ENCODE results near the gene PTPRH.

Gene PTPRH

DNA sequence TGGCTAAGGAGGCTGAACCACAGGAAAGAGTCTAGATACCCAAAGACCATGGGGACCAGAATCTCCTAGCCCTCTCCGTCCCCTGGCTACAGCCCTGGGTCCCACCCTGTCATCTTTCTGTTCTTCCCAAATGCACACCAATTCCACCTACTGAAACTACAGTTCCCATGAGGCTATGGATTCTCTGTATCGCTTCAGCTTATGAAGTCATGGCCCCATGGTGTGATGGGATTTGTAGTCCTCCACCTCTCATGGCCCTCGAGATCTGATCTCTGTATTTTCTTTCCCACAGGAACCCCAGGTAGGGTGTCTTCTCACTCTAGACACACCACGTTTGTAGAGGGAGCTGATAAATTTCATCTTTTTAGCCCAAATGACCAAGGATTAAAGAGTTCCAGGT is 11.8 kb downstream of the PTPRH start:
- H3K36me3 ChIP-seq (ENCODE audit: insufficient read depth, low read length), result no peaks in the 10 kb centered on the region
- no peak overlapping the region for H3K4me3 ChIP-seq (ENCODE audit: low read depth, low read length)
- H3K27ac ChIP-seq (ENCODE audit: low read depth, low read length), result no peak overlapping the region
- no peak overlapping the region for H2AFZ ChIP-seq (ENCODE audit: low read length, unreplicated experiment)
- no peaks in the 10 kb centered on the region for H3K27me3 ChIP-seq (ENCODE audit: insufficient read depth, low read length)
- no peaks in the 10 kb centered on the region for H3K4me1 ChIP-seq (ENCODE audit: control insufficient read depth, insufficient read depth, low read length, unreplicated experiment)
- H3K79me2 ChIP-seq (ENCODE audit: control insufficient read depth, insufficient read depth, low read length, unreplicated experiment), result no peaks in the 10 kb centered on the region

DNA sequence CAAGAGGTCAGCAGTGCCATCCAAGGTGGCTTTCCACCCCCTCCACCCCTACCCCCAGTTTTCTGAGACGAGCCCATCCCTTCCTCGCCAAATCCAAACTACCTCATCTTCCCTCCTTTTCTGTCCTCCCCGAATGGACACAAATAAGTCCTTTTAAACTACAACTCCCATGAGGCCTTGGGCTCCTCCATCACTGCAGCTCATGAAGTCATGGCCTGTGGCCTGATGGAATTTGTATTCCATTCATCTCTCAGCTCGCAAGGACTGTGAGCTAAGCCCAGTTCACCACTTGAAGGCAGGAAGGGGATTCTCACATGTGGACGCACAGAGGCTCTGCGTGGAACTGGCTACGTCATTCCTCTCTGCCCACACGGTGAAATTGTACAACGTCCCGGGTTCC is 12.5 kb downstream of the PTPRH start:
- Histone ChIP-seq H3K27ac (ENCODE audit: low read depth, low read length) (no peak overlapping the region), H3K4me1 (ENCODE audit: control insufficient read depth, insufficient read depth, low read length, unreplicated experiment) (no peaks in the 10 kb centered on the region), H3K4me3 (ENCODE audit: low read depth, low read length) (no peak overlapping the region), H3K27me3 (ENCODE audit: insufficient read depth, low read length) (no peaks in the 10 kb centered on the region), H2AFZ (ENCODE audit: low read length, unreplicated experiment) (no peak overlapping the region), H3K36me3 (ENCODE audit: insufficient read depth, low read length) (no peaks in the 10 kb centered on the region), H3K79me2 (ENCODE audit: control insufficient read depth, insufficient read depth, low read length, unreplicated experiment) (no peaks in the 10 kb centered on the region)

DNA sequence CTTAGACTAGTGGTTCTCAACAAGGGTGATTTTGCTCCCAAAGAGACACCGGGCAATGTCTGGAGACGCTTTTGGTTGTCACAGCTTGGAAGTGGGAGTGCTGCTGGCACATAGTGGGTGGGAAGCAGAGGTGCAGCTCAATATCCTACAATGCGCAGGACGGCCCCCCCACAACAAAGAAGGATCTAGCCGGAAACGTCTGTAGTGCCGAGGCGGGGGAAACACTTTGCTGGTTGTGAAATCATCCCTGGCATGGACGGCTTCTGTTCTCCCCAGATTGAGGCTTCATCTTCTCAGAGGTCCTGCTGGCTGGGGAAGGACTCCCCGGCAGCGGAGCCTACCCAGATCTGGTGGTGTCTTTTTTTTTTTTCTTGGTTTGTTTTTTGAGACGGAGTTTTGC is 15.8 kb downstream of the PTPRH start:
- H3K4me1 ChIP-seq (ENCODE audit: control insufficient read depth, insufficient read depth, low read length, unreplicated experiment), result no peaks in the 10 kb centered on the region
- H3K36me3 ChIP-seq (ENCODE audit: insufficient read depth, low read length), result no peaks in the 10 kb centered on the region
- no peak overlapping the region for H3K4me3 ChIP-seq (ENCODE audit: low read depth, low read length)
- no peak overlapping the region for H3K27ac ChIP-seq (ENCODE audit: low read depth, low read length)
- H2AFZ ChIP-seq (ENCODE audit: low read length, unreplicated experiment), result no peak overlapping the region
- H3K79me2 ChIP-seq (ENCODE audit: control insufficient read depth, insufficient read depth, low read length, unreplicated experiment), result no peaks in the 10 kb centered on the region
- H3K27me3 ChIP-seq (ENCODE audit: insufficient read depth, low read length), result no peaks in the 10 kb centered on the region

GRCh38 chr19:55189403-55189835 is 19.9 kb downstream of the PTPRH start:
- H2AFZ ChIP-seq (ENCODE audit: low read length, unreplicated experiment), result no peak overlapping the region
- no peaks in the 10 kb centered on the region for H3K4me1 ChIP-seq (ENCODE audit: control insufficient read depth, insufficient read depth, low read length, unreplicated experiment)
- no peaks in the 10 kb centered on the region for H3K79me2 ChIP-seq (ENCODE audit: control insufficient read depth, insufficient read depth, low read length, unreplicated experiment)
- H3K27ac ChIP-seq (ENCODE audit: low read depth, low read length), result peak overlapping the region; percentile 83
- no peaks in the 10 kb centered on the region for H3K36me3 ChIP-seq (ENCODE audit: insufficient read depth, low read length)
- no peak overlapping the region for H3K4me3 ChIP-seq (ENCODE audit: low read depth, low read length)
- H3K27me3 ChIP-seq (ENCODE audit: insufficient read depth, low read length), result 0 out of 2 replicates have a peak, but pooled peaks cover 4% of the 10 kb centered on the region

DNA sequence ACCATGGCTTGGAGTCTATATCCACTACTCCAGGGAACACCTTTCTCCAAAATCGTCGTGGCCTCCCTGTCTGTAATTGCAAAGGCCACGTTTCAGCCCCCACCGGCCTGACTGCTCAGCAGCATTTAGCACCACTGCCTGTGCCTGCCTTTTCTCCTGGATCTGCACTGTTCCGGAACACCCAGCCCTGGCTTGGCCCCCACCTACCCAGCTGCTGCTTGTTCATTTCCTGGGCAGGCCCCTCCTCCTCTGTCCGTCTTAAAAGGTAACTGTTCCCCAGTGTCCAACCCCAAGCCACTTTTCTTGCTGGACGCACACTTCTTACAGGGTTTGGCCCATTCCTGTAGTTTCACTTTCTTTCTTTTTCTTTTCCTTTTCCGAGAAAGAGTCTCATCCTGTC is 20.7 kb downstream of the PTPRH start:
- H3K27me3 ChIP-seq (ENCODE audit: insufficient read depth, low read length), result 0 out of 2 replicates have a peak, but pooled peaks cover 4% of the 10 kb centered on the region
- H3K27ac ChIP-seq (ENCODE audit: low read depth, low read length), result peak overlapping the region; percentile 83
- H3K36me3 ChIP-seq (ENCODE audit: insufficient read depth, low read length), result no peaks in the 10 kb centered on the region
- H2AFZ ChIP-seq (ENCODE audit: low read length, unreplicated experiment), result no peak overlapping the region
- H3K4me1 ChIP-seq (ENCODE audit: control insufficient read depth, insufficient read depth, low read length, unreplicated experiment), result no peaks in the 10 kb centered on the region
- H3K4me3 ChIP-seq (ENCODE audit: low read depth, low read length), result no peak overlapping the region
- no peaks in the 10 kb centered on the region for H3K79me2 ChIP-seq (ENCODE audit: control insufficient read depth, insufficient read depth, low read length, unreplicated experiment)

DNA sequence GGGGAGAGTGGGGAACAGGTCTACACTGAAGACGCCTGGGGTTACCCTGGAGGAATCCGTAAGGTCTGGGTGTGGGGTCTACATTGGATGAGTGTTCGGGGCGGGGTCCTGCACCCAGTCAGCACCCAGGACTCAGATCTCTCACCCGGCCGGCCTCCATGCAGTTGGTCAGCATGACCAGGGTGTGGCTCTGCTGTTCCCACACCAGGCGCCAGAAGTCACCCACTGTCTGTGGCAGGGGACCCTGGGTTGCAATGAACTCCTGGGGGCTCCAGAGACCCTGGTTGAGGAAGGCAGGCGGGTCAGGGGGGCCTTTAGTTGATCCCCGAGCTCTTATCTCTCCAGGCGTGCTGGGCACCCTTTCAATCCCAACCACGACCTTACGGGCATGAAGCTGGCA is 23.2 kb downstream of the PTPRH start:
- H3K36me3 ChIP-seq (ENCODE audit: insufficient read depth, low read length), result no peaks in the 10 kb centered on the region
- peaks cover 10% of the 10 kb centered on the region; the same call in 1 of the 2 replicates for H3K27me3 ChIP-seq (ENCODE audit: insufficient read depth, low read length)
- H2AFZ ChIP-seq (ENCODE audit: low read length, unreplicated experiment), result no peak overlapping the region
- H3K79me2 ChIP-seq (ENCODE audit: control insufficient read depth, insufficient read depth, low read length, unreplicated experiment), result no peaks in the 10 kb centered on the region
- H3K27ac ChIP-seq (ENCODE audit: low read depth, low read length), result no peak overlapping the region
- no peaks in the 10 kb centered on the region for H3K4me1 ChIP-seq (ENCODE audit: control insufficient read depth, insufficient read depth, low read length, unreplicated experiment)
- no peak overlapping the region for H3K4me3 ChIP-seq (ENCODE audit: low read depth, low read length)

DNA sequence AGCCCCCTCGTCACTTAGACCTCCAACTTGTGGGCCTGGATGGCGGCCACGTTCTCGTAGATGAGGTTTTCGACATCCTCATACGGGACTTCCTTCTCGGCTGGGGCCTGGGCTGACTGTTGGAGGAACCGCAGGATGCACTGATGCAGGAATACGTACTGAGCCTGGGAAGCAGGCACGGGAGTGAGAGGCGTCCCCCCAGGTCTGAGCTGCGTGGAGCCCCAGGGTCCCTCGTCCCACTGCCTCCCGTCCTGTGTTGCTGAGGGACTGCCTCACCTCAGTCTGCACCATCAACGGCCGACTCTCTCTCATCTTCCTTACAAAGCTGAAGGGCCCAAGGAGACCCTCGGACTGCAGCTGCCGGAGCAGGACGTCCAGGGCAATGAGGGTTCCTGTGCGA is 27.6 kb downstream of the PTPRH start:
- H3K4me3 ChIP-seq (ENCODE audit: low read depth, low read length), result no peak overlapping the region
- H3K36me3 ChIP-seq (ENCODE audit: insufficient read depth, low read length), result no peaks in the 10 kb centered on the region
- H3K4me1 ChIP-seq (ENCODE audit: control insufficient read depth, insufficient read depth, low read length, unreplicated experiment), result peaks cover 7% of the 10 kb centered on the region
- H2AFZ ChIP-seq (ENCODE audit: low read length, unreplicated experiment), result no peak overlapping the region
- H3K79me2 ChIP-seq (ENCODE audit: control insufficient read depth, insufficient read depth, low read length, unreplicated experiment), result no peaks in the 10 kb centered on the region
- H3K27ac ChIP-seq (ENCODE audit: low read depth, low read length), result no peak overlapping the region
- peaks cover 27% of the 10 kb centered on the region for H3K27me3 ChIP-seq (ENCODE audit: insufficient read depth, low read length)

DNA sequence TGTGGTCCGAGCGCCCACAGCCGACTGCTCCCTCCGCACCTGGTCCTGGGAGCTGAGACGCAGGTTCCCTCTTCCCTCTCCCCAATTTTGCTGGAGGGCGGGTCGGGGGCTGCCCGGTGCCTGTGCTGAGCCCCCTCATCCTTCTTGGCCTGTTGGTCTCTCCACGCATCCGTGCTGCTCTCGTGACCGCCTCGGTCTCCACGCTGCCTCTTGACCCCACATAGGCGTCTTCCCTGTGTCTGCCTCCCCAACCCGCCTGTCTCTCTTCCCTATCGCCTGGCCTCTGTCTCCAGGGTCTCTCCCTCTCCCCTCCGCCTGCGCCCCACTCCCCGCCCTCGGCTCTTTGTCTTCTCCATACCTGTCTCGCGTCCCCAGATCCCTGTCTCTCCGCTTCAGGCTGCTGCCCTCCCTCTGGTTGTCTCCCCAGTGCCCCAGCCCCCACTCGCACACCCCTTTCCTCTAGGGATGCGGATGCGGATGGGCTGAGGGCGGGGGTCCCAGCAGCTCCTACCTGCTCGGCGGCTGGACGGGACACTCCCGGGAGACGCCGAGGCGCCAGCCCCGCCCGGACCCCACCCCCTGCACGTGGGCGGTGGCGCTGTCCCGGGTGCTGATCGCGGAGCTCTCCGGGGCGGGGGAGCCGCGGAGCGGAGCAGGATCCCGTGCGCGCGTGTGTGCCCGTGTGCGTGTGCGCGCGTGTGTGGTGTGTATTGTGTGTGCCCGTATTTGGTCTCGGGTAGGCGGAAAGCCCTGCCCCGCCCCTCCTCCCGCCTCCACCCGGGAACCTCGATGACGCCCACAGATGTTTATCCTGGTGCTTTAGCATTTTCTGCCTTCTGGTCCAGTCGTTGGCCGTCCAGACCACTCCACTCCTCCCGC is 29.5 kb downstream of the PTPRH start, which contains the start of gene SYT5:
SYT5 (minus strand) TSS at position 684 of the 879 bp plus-strand sequence. CDS start 1,248 bp downstream, outside the sequence.
- Histone ChIP-seq H3K4me1 (ENCODE audit: control insufficient read depth, insufficient read depth, low read length, unreplicated experiment) (peaks cover 7% of the 10 kb centered on the region), H3K27ac (ENCODE audit: low read depth, low read length) (no peak within 1 kb of the TSS), H3K27me3 (ENCODE audit: insufficient read depth, low read length) (peaks cover 23% of the 10 kb centered on the region), H3K79me2 (ENCODE audit: control insufficient read depth, insufficient read depth, low read length, unreplicated experiment) (no peaks in the 10 kb centered on the region), H2AFZ (ENCODE audit: low read length, unreplicated experiment) (no peak within 1 kb of the TSS), H3K36me3 (ENCODE audit: insufficient read depth, low read length) (no peaks in the 10 kb centered on the region), H3K4me3 (ENCODE audit: low read depth, low read length) (peak within 1 kb of the TSS; percentile 66)

GRCh38 chr19:55178781-55179599 is 30.3 kb downstream of the PTPRH start:
- Histone ChIP-seq H3K27ac (ENCODE audit: low read depth, low read length) (no peak overlapping the region), H3K4me3 (ENCODE audit: low read depth, low read length) (peak overlapping the region; percentile 66), H3K36me3 (ENCODE audit: insufficient read depth, low read length) (no peaks in the 10 kb centered on the region), H3K4me1 (ENCODE audit: control insufficient read depth, insufficient read depth, low read length, unreplicated experiment) (peaks cover 7% of the 10 kb centered on the region), H2AFZ (ENCODE audit: low read length, unreplicated experiment) (no peak overlapping the region), H3K27me3 (ENCODE audit: insufficient read depth, low read length) (peaks cover 23% of the 10 kb centered on the region), H3K79me2 (ENCODE audit: control insufficient read depth, insufficient read depth, low read length, unreplicated experiment) (no peaks in the 10 kb centered on the region)

DNA sequence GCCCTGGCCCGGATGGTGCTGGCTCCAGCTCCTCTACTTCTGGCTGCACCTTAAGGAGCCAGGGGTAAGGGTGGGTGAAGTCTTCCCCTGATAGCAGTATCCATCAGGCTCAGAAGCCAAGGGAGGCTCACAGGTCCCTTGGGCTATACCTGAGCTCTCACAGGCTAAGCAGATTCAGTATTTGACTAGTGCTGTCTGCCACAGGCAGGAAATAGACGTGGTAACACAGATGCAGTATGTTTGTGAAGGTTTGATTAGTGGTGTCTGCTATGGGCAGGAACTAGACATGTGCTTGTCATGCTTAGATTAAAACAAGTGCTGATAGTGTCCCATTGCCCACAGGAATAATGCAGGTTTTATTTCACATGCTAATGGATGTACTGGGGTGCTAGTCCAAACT is 33.2 kb downstream of the PTPRH start:
- H3K36me3 ChIP-seq (ENCODE audit: insufficient read depth, low read length), result no peaks in the 10 kb centered on the region
- H3K27me3 ChIP-seq (ENCODE audit: insufficient read depth, low read length), result peaks cover 17% of the 10 kb centered on the region
- H3K27ac ChIP-seq (ENCODE audit: low read depth, low read length), result no peak overlapping the region
- H3K79me2 ChIP-seq (ENCODE audit: control insufficient read depth, insufficient read depth, low read length, unreplicated experiment), result no peaks in the 10 kb centered on the region
- no peak overlapping the region for H2AFZ ChIP-seq (ENCODE audit: low read length, unreplicated experiment)
- no peak overlapping the region for H3K4me3 ChIP-seq (ENCODE audit: low read depth, low read length)
- peaks cover 7% of the 10 kb centered on the region for H3K4me1 ChIP-seq (ENCODE audit: control insufficient read depth, insufficient read depth, low read length, unreplicated experiment)
